Renal pelvis (tissue), 4 donors: Measurements from ENCODE around the gene TRMT13. TPM values are rescaled to one million over a fixed set of nuclear protein-coding genes. Genes with fewer than 3 reads are reported as not detected.
"Not testable (repeated sequence)": the region's sequence is repeated elsewhere in the genome, so short reads cannot be mapped to it uniquely, and the experiment has no call there.

ENCODE experiments used
- DNase-seq: peaks from one replicate; pipeline ENCODE4 v3.0.0-alpha.2; 2013
- polyA plus RNA-seq, 3 donors: library from polyadenylated mRNA; unstranded; fragments of 120-200 nt; gene quantifications; one replicate each; pipeline ENCODE4 v1.2.1, GENCODE V29; 2013; ENCODE audit not compliant: insufficient read length in 3 of 3

The TRMT13 gene
- polyA plus RNA-seq, 3 donors, result 24.8 to 38.7 (median 37.9) TPM

DNA sequence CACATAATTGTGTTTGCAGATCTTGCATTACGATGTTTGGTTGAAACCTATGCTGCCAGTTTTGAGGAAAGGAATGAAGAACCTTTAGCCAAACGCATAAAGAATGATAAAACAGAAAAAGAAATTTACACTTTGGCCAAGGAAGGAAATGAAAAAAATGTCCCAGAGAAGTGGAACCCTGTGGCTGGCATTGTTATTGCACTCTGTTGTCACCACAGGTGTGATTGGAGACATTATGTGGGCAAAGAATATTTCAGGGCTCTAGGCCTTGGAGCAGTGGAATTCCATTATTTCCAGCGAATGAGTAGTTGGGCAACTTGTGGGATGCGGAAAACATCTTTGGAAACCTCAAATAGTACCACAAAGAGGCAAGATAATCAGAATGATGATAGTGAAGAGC, 14.9 kb downstream of the TRMT13 start:
- no peak for DNase-seq

DNA sequence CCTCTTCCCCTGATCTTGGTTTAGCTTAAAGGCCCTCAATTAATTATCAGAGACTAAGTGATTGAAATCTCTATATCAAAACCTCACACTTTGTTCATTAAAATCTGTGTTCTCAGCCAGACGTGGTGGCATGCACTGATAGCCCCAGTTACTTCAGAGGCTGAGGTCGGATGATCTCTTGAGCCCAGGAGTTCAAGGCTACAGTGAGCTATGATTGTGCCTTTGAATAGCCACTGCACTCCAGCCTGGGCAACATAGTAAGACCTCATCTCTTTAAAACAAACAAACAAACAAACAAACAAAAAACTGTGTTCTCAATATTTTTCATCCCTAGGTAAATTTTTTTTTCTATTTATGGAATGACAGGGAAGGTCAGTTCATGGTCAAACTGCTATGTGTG, 18.7 kb downstream of the TRMT13 start:
- DNase-seq, result no peak

DNA sequence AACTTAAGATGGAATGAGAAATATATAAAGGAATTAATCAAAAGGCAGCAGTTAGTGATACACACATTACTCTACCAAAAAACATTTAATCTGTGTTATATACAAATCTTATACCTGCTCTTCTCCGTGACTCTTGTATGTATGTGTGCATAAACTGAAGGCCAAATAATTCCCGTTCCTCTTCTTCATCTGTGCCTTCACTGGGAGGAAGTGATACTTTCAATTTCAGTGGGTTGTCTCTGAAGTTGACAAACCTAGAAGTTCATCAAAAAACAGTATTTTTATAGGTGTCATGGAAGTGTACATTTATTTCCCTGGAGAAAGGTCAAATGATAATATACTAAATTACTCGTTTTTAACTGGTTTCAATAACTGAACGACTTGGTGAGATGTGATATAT, 19.3 kb downstream of the TRMT13 start:
- DNase-seq, result no peak

DNA sequence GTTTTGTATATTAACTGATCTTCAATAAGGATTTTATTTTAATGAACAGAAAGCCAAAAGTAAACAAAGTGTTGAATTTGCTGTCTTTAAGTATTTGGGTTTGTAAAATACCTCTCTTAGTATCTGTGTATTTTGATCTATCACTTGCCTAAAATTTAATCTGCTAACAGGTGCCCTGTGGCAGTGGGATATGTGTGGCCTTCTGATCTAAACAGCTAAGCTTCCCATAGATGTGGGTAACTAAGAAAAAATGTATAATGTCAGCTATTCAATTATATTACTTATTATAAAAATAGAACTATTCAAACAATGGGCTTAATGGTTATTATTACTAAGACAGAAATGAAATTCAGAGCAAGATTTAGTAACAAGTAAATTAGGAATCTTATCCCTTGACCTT, 29.9 kb downstream of the TRMT13 start:
- no peak for DNase-seq

DNA sequence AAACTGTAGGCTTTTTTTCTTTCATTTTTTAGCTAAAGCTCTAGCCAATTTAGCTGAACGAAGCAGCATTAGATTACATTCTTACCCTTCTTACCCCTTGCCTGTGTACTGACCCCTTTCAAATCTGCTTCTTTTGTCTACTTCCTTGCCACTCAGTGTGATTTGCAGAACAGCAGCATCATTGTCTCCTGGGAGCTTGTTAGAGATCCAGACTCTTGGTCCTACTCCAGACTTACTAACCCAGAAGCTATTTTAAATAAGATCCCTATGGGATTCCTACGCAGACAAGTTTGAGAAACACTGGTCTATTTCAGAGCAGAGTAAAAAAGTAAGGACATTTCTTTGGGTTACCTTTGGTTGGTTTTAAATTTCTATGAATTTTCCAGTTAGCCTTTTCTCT, 31.3 kb downstream of the TRMT13 start:
- no peak for DNase-seq

DNA sequence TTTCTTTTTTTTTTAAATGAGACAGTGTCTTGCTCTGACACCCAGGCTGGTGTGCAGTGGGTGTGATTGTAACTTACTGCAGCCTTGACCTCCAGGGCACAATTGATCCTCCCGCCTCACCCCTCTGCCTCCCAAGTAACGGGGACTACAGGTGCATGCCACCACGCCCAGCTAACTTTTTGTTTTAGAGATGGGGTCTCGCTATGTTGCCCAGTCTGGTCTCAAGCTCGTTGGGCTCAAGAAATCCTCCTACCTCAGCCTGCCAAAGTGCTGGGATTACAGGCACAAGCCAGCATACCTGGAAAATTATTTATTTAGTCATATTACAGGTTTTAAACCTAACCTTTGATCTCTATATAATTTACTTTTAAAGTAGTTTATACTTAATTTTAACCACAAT, 31.7 kb downstream of the TRMT13 start:
- DNase-seq, result no peak

DNA sequence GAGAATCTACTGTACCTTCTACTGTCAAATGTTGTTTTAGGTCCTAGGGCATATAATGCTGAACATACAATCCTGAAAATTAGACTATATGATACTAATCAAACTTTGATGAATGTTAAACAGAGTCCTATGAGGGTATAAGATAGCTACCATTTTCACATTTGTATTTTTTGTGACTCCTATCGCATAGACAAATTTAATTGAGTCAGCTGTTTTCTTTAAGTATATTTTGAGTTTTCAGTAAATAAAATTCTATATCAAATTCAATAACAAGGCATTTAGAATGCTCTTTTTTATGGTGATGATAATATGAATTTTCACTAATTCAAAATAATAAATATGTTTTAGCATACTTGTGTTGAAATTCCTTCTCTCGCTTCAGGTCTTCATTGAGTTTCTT, 35.1 kb downstream of the TRMT13 start:
- no peak for DNase-seq

DNA sequence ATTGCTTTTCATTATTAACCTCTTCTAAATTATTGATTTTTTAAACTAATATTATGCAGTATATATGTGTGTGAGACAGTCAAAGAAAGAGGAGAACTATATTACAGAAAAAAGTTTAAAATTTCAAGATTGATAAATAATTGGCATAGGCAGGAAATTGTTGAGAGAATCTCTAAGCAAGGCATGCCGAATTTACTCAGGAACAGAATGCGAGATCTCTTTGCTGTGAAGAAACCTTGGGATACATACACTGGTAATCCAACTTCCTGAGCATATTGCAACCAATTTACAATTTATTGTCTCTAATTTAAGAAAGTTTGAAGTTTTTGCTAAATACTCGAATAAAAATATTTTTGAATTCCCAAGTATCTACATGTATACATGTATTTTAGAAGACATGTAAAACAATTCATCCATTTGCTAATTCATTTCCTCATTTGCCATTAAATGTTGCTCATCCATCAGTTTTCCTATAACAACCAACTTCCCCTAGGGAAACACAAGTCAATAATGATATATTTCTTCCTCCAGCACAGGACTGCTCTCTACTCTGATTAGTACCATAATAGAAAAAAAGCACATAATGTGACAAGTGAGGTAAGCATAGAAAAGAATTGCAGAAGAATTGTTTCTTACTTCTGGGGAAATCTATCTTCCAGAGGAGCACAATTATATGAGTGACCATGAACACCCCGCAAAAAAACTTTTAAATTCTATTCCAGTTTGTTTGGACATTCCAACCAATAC, 44.5 kb downstream of the TRMT13 start:
- DNase-seq, result no peak

DNA sequence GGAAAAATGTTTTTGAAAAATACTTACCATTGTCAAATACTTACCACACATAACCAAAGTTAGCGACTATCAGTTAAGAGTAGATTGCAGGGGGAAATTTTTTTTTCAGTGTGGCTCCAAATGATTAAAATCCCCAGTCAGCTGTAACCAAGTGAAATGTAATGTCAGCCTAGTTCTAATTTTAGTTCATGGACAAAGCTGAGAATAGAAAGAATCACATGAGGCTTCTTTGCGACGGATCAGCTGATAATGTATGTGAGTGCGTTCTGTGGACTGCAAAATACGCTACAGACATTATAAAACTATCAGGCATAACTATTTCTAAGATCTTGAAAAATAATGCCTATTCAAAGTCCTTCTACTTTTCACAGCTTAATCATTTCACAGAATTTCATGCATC, 45.1 kb downstream of the TRMT13 start, which contains the start of gene LRRC39:
TSS of gene LRRC39 (minus strand) at position 166 of the 400 bp plus-strand sequence. CDS start 9,740 bp downstream, outside the sequence.
- no peak for DNase-seq

DNA sequence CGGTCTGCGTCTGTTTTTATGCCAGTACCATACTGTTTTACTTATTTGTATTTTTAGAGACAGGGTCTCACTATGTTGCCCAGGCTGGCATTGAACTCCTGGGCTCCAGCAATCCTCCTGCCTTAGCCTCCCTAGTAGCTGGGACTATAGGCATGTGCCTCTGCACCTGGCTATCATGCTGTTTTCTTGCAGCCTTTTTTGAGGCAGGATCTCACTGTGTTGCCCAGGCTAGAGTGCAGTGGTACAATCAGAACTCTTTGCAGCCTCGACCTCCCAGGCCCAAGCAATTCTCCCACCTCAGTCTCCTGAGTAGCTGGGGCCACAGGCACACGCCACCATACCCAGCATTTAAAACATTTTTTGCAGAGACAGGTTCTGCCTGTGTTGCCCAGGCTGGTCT, 50.4 kb downstream of the TRMT13 start:
- no peak for DNase-seq

DNA sequence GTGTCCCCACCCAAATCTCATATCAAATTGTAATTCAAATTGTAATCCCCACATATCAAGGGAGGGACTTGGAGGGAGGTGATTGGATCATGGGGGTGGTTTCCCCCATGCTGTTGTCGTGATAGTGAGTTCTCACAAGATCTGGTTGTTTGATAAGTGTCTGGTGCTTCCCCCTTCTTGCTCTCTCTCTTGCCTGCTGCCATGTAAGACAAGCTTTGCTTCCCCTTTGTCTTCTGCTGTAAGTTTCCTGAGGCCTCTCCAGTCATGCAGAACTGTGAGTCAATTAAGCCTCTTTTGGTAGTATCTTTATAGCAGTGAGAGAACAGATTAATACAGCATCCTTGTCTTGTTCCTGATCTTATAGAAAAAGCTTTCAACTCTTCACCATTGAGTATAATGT, 51.6 kb downstream of the TRMT13 start:
- DNase-seq, result no peak

DNA sequence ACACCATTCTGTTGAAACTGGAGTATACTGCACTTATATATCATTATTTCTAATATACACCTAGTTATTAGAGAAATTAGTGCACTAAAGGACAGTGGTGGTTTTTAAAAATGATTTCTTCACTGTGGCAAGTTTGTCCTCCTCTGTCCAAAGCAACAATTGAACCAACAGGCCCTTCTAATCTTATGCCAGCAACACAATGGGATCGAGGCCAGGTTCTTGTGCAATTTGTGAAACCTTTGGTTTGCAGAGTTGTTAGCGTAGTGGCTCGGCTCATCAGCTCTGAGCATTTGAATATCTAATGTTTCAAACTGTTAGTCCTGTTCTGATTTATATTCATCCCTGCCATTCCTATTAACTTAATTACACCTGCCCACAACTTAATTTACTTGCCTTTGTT, 54.9 kb downstream of the TRMT13 start:
- no peak for DNase-seq

DNA sequence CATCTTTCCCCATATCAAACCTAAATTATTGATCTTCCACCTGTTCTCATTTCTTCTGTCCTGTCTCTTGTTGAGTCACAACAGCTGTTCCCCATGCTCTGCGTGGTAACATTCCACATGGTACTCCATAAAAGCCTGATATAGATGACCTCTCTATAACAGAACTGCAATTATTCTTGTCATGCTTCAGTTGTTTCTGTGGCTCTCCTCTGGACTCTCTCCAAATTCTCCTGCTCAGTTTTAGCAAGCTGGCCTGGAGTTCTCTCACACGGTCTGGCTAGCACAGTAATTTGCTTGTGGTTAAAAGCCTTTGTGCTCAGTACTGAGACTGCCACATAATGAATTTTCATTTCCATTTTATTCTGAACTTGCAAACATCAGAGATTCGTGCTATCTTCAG, 55.7 kb downstream of the TRMT13 start:
- DNase-seq, result peak; percentile 78

DNA sequence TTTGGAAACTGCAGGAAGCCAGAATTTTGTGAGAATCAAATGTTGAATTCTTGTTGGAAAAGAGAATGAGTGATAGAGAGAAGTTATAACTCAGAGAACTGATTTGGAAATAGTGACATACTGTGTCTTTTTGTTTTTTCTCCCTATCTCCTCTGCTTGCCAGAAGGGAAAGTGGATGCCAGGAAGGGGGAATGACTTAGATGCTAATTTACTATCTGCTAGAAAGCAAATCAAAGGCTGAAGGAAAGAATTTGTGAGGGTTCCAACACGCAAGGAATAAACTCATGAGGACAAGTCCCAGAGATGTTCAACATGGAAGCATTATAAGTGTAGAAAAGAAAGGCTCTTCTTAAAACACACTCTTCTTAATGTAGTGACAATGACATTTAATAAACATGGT, 65.6 kb downstream of the TRMT13 start:
- no peak for DNase-seq

DNA sequence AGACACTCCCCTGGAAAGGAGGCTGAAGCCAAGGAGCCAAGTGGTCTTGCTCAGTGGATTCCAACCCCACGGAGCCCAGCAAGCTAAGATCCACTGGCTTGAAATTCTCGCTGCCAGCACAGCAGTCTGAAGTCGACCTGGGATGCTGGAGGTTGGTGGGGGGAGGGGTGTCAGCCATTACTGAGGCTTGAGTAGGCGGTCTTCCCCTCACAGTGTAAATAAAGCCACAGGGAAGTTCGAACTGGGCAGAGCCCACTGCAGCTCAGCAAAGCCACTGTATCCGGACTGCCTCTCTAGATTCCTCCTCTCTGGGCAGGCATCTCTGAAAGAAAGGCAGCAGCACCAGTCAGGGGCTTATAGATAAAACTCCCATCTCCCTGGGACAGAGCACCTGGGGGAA, 67.1 kb downstream of the TRMT13 start:
- not testable (repeated sequence) for DNase-seq

Other genes starting within 250 kb of the TRMT13 start
- gene SLC35A3, start 163.2 kb upstream of the TRMT13 start, polyA plus RNA-seq, result 10 to 100 TPM; 21.7 to 34.5 (median 31.6) TPM
- 1 to 10 TPM; 7.9 to 9.0 (median 8.5) TPM for gene SASS6, start 233 bp upstream of the TRMT13 start, polyA plus RNA-seq
- 1 to 10 TPM; 1.6 to 3.3 (median 3.0) TPM for gene LRRC39, start 45.1 kb downstream of the TRMT13 start, polyA plus RNA-seq
- 10 to 100 TPM; 14.9 to 26.5 (median 24.9) TPM for gene DBT, start 116.7 kb downstream of the TRMT13 start, polyA plus RNA-seq
- gene RTCA, start 133.1 kb downstream of the TRMT13 start, polyA plus RNA-seq, result 10 to 100 TPM; 27.5 to 41.1 (median 36.5) TPM
- gene CDC14A, start 219.3 kb downstream of the TRMT13 start, polyA plus RNA-seq, result 10 to 100 TPM; 26.5 to 33.2 (median 29.6) TPM